OCI-LY1 (cell line): ENCODE data around the gene PSD4.

Experiments
- H2AFZ ChIP-seq: fragments of 200-600 bp; sonication (generic), shearing (Covaris generic); 2 replicates; pipeline ENCODE4 v1.6.0; 2014; ENCODE audit warnings: antibody characterized with exemption, mild to moderate bottlenecking, low read length
- H3F3A ChIP-seq: fragments of 200-600 bp; sonication (generic), shearing (Covaris generic); 2 replicates; pipeline ENCODE4 v1.6.0; 2014; ENCODE audit warnings: mild to moderate bottlenecking, antibody characterized with exemption, low read length, moderate library complexity; ENCODE audit not compliant: insufficient read depth
- H3K27ac ChIP-seq: fragments of 200-600 bp; sonication (generic); 2 replicates; pipeline ENCODE4 v1.5.1; 2014; ENCODE audit warnings: low read length, mixed run types, mild to moderate bottlenecking, low read depth; ENCODE audit not compliant: poor library complexity, severe bottlenecking
- H3K27me3 ChIP-seq: fragments of 200-600 bp; sonication (generic); 2 replicates; pipeline ENCODE4 v1.6.0; 2014; ENCODE audit warnings: antibody characterized with exemption, mild to moderate bottlenecking, low read length, moderate library complexity; ENCODE audit not compliant: insufficient read depth
- H3K36me3 ChIP-seq: fragments of 200-600 bp; sonication (generic); 2 replicates; pipeline ENCODE4 v1.6.1; 2014; ENCODE audit warnings: mild to moderate bottlenecking, antibody characterized with exemption, low read length, moderate library complexity, mixed read lengths; ENCODE audit not compliant: insufficient read depth
- H3K4me1 ChIP-seq: fragments of 200-600 bp; sonication (generic); 2 replicates; pipeline ENCODE4 v1.5.1; 2014; ENCODE audit warnings: mild to moderate bottlenecking, low read length, moderate library complexity; ENCODE audit not compliant: insufficient read depth, severe bottlenecking
- H3K4me2 ChIP-seq: fragments of 200-600 bp; sonication (generic), shearing (Covaris generic); 2 replicates; pipeline ENCODE4 v1.6.1; 2014; ENCODE audit warnings: low read length
- H3K4me3 ChIP-seq: fragments of 200-600 bp; sonication (generic); 2 replicates; pipeline ENCODE4 v1.5.1; 2014; ENCODE audit warnings: low read length, low read depth, mild to moderate bottlenecking, mixed read lengths; ENCODE audit not compliant: poor library complexity, severe bottlenecking
- H3K79me2 ChIP-seq: fragments of 200-600 bp; shearing (Covaris generic); 2 replicates; pipeline ENCODE4 v1.6.1; 2016; ENCODE audit warnings: mixed run types, low read length, mixed read lengths; ENCODE audit not compliant: insufficient read depth
- H3K9ac ChIP-seq: fragments of 200-600 bp; sonication (generic), shearing (Covaris generic); 2 replicates; pipeline ENCODE4 v1.6.1; 2014; ENCODE audit warnings: mild to moderate bottlenecking, low read length, mixed read lengths
- H3K9me2 ChIP-seq: fragments of 200-600 bp; sonication (generic), shearing (Covaris generic); 2 replicates; pipeline ENCODE4 v1.6.1; 2014; ENCODE audit warnings: low read depth, mild to moderate bottlenecking, low read length, mixed read lengths
- H3K9me3 ChIP-seq: fragments of 200-600 bp; shearing (Covaris generic); 2 replicates; pipeline ENCODE4 v1.6.1; 2014; ENCODE audit warnings: low read length, mixed read lengths
- H4K20me1 ChIP-seq: fragments of 200-600 bp; sonication (generic), shearing (Covaris generic); 2 replicates; pipeline ENCODE4 v1.6.0; 2016; ENCODE audit warnings: mild to moderate bottlenecking, low read length; ENCODE audit not compliant: insufficient read depth
- CTCF ChIP-seq: fragments of 200-600 bp; sonication (generic), shearing (Covaris generic); IDR thresholded peaks from 2 replicates; pipeline ENCODE4 v1.5.1; 2017; ENCODE audit warnings: mild to moderate bottlenecking, antibody characterized with exemption, low read length, moderate library complexity, mixed read lengths
- EZH2 ChIP-seq: fragments of 200-600 bp; sonication (generic), shearing (Covaris generic); IDR thresholded peaks from 2 replicates; pipeline ENCODE4 v1.8.0; 2017; ENCODE audit warnings: borderline replicate concordance, mixed run types, mild to moderate bottlenecking, antibody characterized with exemption, low read length, moderate library complexity, mixed read lengths

The PSD4 gene

GRCh38 chr2:113245276-113245711 lies 71.5 kb downstream of the PSD4 start:
- peaks cover 4% of the 10 kb centered on the region; the same call in 1 of the 2 replicates for H3K27me3 ChIP-seq
- H3K9ac ChIP-seq: no peak overlapping the region
- no peaks in the 10 kb centered on the region for H3F3A ChIP-seq
- H3K4me2 ChIP-seq: no peak overlapping the region
- no peak overlapping the region for H2AFZ ChIP-seq
- H4K20me1 ChIP-seq: no peaks in the 10 kb centered on the region
- no peak overlapping the region for H3K27ac ChIP-seq
- no peaks in the 10 kb centered on the region for H3K4me1 ChIP-seq
- no peaks in the 10 kb centered on the region for H3K79me2 ChIP-seq
- no peaks in the 10 kb centered on the region for H3K9me2 ChIP-seq
- no peaks in the 10 kb centered on the region for H3K9me3 ChIP-seq
- H3K36me3 ChIP-seq: no peaks in the 10 kb centered on the region
- no peak overlapping the region for H3K4me3 ChIP-seq
- TF ChIP-seq CTCF (no peak), EZH2 (no peak)

- no peak overlapping the region for H3K4me3 ChIP-seq
- no peaks in the 10 kb centered on the region for H3F3A ChIP-seq
- H3K9me2 ChIP-seq: no peaks in the 10 kb centered on the region
- H2AFZ ChIP-seq: no peak overlapping the region
- no peak for TF ChIP-seq EZH2
- TF ChIP-seq CTCF: no peak
- H3K27ac ChIP-seq: no peak overlapping the region
- no peak overlapping the region for H3K4me2 ChIP-seq
- no peaks in the 10 kb centered on the region for H4K20me1 ChIP-seq
- peaks cover under 1% of the 10 kb centered on the region; the same call in 1 of the 2 replicates for H3K27me3 ChIP-seq
- no peaks in the 10 kb centered on the region for H3K79me2 ChIP-seq
- H3K4me1 ChIP-seq: no peaks in the 10 kb centered on the region
- H3K9me3 ChIP-seq: no peaks in the 10 kb centered on the region
- H3K9ac ChIP-seq: no peak overlapping the region
- H3K36me3 ChIP-seq: no peaks in the 10 kb centered on the region
Measured at GRCh38 chr2:113246606-113247005, 72.8 kb downstream of the PSD4 start.

- no peaks in the 10 kb centered on the region for H3F3A ChIP-seq
- no peak overlapping the region for H3K27ac ChIP-seq
- H4K20me1 ChIP-seq: no peaks in the 10 kb centered on the region
- no peak overlapping the region for H3K4me3 ChIP-seq
- peak; percentile 91 for TF ChIP-seq CTCF
- no peak for TF ChIP-seq EZH2
- H3K9me2 ChIP-seq: no peaks in the 10 kb centered on the region
- no peaks in the 10 kb centered on the region for H3K27me3 ChIP-seq
- H3K79me2 ChIP-seq: no peaks in the 10 kb centered on the region
- no peak overlapping the region for H2AFZ ChIP-seq
- H3K9me3 ChIP-seq: no peaks in the 10 kb centered on the region
- no peaks in the 10 kb centered on the region for H3K4me1 ChIP-seq
- no peak overlapping the region for H3K4me2 ChIP-seq
- H3K9ac ChIP-seq: no peak overlapping the region
- H3K36me3 ChIP-seq: no peaks in the 10 kb centered on the region
Measured at GRCh38 chr2:113248997-113249770, 75.4 kb downstream of the PSD4 start.
